ENCODE results near the gene SERP2.

SERP2 gene

DNA sequence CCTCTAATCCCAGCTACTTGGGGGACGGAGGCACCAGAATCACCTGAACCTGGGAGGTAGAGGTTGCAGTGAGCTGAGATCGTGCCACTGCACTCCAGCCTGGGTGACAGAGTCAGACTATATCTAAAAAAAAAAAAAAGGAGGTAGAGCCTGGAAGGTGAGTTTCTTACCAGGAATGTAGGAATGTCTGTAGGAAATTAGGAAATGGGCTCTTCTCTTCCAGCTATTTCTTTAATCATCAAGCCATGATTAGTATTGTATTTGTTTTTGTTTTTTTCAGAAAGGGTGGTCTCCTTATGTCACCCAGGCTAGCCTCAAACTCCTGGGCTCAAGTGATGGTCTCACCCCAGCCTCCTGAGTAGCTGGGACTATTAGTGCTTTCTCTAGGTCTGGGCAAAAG is 26.3 kb upstream of the SERP2 start:
- TF ChIP-seq, protein P1, sequence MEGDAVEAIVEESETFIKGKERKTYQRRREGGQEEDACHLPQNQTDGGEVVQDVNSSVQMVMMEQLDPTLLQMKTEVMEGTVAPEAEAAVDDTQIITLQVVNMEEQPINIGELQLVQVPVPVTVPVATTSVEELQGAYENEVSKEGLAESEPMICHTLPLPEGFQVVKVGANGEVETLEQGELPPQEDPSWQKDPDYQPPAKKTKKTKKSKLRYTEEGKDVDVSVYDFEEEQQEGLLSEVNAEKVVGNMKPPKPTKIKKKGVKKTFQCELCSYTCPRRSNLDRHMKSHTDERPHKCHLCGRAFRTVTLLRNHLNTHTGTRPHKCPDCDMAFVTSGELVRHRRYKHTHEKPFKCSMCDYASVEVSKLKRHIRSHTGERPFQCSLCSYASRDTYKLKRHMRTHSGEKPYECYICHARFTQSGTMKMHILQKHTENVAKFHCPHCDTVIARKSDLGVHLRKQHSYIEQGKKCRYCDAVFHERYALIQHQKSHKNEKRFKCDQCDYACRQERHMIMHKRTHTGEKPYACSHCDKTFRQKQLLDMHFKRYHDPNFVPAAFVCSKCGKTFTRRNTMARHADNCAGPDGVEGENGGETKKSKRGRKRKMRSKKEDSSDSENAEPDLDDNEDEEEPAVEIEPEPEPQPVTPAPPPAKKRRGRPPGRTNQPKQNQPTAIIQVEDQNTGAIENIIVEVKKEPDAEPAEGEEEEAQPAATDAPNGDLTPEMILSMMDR (conservative IDR thresholded peaks at IDR 0.05; ENCODE audit: control insufficient read depth, insufficient read depth, low read depth, low read length): no peak
- DNase-seq (ENCODE audit: low read depth): no peak
- no peak overlapping the region for H3K4me3 ChIP-seq (ENCODE audit: control insufficient read depth, low read depth, low read length)

DNA sequence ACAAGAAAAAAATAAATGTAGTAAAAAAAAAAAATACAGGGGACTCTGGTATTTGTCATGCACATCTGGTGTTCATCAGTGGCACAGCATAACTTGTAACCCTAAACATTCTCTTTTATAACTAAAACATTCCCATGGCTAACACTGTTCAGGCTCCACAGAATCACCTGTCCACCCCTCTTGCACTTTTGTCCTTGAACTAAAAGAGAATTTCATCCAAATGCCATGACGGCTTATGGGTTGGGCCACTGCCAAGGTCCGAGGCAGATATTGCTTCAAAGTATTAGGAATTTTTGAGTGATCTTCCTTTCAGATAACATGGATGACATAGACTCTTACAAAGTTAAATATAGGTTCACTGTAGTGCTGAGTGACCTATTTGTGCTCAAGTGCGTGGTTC is 25.7 kb upstream of the SERP2 start:
- H3K4me3 ChIP-seq (ENCODE audit: control insufficient read depth, low read depth, low read length): no peak overlapping the region
- TF ChIP-seq, protein P1 (conservative IDR thresholded peaks at IDR 0.05; ENCODE audit: control insufficient read depth, insufficient read depth, low read depth, low read length): no peak
- DNase-seq (ENCODE audit: low read depth): peak; percentile 55

DNA sequence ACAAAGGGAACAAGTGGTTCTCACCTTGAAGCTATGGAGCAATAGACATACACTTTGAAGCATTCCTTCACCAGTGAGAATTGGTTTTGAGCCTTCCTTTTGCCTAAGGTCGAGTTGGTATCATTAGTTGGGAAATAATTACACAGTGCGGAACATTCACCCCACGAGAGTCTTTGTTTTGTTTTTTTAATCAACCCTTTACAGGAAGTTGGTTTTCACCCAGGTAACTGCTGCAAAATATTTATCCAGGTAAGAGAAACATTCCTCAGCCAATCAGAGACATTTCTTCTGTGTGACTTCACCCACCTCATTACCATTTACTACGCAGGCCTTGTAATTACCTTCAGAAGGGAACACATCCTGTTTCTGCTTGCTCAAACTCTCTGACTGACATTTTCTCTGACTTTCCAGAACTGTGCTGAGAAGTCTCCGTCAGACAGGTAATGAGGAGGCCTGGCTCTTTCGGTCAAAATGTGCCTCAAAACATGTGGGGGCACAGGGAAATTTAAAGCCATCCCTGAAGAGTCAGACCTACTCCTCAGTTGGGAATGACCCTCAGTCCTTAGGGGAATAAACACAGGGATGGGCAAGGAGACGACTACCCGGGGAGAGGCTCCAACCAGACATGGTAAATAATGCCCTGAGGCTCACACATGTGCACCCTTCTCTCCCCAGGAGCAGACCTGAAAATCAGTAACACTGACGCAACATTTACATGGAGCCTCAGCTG is 22.7 kb upstream of the SERP2 start:
- TF ChIP-seq, protein P1 (conservative IDR thresholded peaks at IDR 0.05; ENCODE audit: control insufficient read depth, insufficient read depth, low read depth, low read length): no peak
- DNase-seq (ENCODE audit: low read depth): no peak
- H3K4me3 ChIP-seq (ENCODE audit: control insufficient read depth, low read depth, low read length): no peak overlapping the region

DNA sequence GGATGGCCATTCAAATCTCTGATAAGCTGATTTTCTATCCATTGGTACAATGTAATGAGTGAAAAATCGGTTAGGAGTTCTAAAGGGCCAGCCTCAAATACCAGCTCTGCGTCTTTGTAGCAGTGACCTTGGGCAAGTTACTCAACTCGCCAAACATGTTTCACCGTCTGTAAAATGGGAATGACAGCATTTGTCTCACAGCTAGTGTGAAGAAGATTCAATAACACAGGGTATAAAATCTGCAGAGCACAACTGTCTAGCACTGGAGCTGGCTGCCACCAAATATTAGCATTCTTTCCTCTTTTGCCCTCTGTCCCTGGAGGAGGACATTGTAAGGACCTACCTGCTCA is 22.1 kb upstream of the SERP2 start:
- TF ChIP-seq, protein P1 (conservative IDR thresholded peaks at IDR 0.05; ENCODE audit: control insufficient read depth, insufficient read depth, low read depth, low read length): no peak
- H3K4me3 ChIP-seq (ENCODE audit: control insufficient read depth, low read depth, low read length): no peak overlapping the region
- DNase-seq (ENCODE audit: low read depth): no peak

DNA sequence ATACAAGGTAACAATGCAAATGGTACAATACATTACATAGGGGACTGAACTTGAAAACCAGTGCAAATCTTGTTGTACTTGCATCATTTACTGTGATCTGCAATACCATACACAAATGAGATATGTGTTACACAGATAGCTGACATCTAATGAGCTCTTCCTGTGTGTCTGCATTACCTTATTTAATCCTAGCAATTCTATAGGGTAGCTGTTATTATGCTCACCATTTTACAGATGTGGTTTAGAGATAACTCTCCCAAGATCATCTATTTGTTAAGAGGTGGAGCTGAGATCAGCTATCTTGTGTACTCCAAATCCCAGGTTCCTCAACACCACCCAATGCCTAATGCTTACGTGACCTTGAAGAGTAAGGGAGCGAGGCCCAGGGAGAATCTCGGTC is 21.4 kb upstream of the SERP2 start:
- DNase-seq (ENCODE audit: low read depth): no peak
- H3K4me3 ChIP-seq (ENCODE audit: control insufficient read depth, low read depth, low read length): no peak overlapping the region
- TF ChIP-seq, protein P1 (conservative IDR thresholded peaks at IDR 0.05; ENCODE audit: control insufficient read depth, insufficient read depth, low read depth, low read length): no peak

DNA sequence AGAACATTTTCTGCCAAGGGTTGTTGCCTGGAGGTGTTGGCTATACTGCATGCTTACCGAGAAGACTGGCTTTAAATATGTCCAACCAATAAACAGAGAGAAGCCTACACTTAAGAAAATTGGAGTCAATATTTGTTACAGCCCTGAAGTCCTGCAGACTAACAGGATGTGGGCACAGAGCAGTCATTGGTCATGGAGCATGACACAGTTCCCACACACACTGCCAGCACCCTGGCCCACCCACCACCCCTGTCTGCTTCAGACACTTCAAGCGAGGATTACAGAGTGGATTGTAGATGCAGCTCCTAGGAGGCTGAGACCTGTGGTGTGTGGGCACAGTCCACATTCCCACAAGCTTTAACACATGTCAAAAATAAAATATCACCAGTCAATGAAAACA is 21.0 kb upstream of the SERP2 start:
- peak; percentile 14 for DNase-seq (ENCODE audit: low read depth)
- no peak overlapping the region for H3K4me3 ChIP-seq (ENCODE audit: control insufficient read depth, low read depth, low read length)
- TF ChIP-seq, protein P1 (conservative IDR thresholded peaks at IDR 0.05; ENCODE audit: control insufficient read depth, insufficient read depth, low read depth, low read length): no peak

DNA sequence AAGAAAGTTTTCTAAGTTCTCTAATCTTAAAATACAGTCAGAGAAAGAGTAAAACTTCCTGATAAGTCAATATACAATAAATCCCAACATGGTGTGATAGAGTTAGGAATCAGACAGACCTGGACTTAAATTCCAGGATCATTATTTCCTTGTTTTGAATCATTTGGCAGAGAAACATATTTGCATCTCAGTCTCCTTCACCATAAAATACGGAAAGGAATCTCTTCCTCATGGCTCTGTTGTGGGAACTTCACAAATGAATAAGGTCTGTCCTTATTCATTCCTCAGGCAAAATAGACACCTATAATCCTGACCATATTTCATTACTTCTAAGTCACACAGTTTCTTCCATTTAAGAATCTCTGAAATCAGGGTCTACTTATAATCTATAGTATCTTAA is 19.3 kb upstream of the SERP2 start:
- TF ChIP-seq, protein P1 (conservative IDR thresholded peaks at IDR 0.05; ENCODE audit: control insufficient read depth, insufficient read depth, low read depth, low read length): no peak
- no peak for DNase-seq (ENCODE audit: low read depth)
- H3K4me3 ChIP-seq (ENCODE audit: control insufficient read depth, low read depth, low read length): no peak overlapping the region
